T-cell (primary cell): ENCODE measurements around the gene SORBS1. TPM values are rescaled to one million over a fixed set of nuclear protein-coding genes. Genes with fewer than 3 reads are reported as not detected.

Source experiments
- ATAC-seq, 4 experiments: fragments of 200-7000 bp in 3 of 4; fragments of 150-1000 bp in 1 of 4; cut with Tn5 transposase; replicated peaks in 1 of 4; 1 replicate in 3 of 4; 2 replicates in 1 of 4; pipeline ENCODE4 v1.10.0; 2021; ENCODE audit warnings: moderate library complexity in 3 of 4, mild to moderate bottlenecking in 2 of 4, moderate number of reproducible peaks in 1 of 4
- CTCF ChIA-PET, 2 donors: fragments of 300-600 bp; sonication (Branson Sonifier 250); formaldehyde crosslinking; loops; one replicate each; lab custom pipeline; 2022; ENCODE audit warnings: antibody characterized with exemption in 2 of 2; lab: Charles Lee
- POLR2A ChIA-PET, 2 donors: fragments of 300-600 bp; sonication (Branson Sonifier 250); formaldehyde crosslinking; loops; one replicate each; lab custom pipeline; 2022; ENCODE audit warnings: antibody characterized with exemption in 2 of 2; lab: Charles Lee
- DNase-seq, 35 experiments: peaks; one replicate each; pipeline versions ENCODE4 v3.0.0 to v3.0.0-alpha.2; 2013 to 2023
- H3K27ac ChIP-seq: one replicate; pipeline ENCODE4 v1.5.1; 2013; ENCODE audit warnings: low read length
- H3K27me3 ChIP-seq, 2 experiments: replicated peaks in 1 of 2; 1 replicate in 1 of 2; 2 replicates in 1 of 2; pipeline versions ENCODE4 v1.6.1 to v1.7.0; 2013; ENCODE audit warnings: low read length in 1 of 2, mixed read lengths in 1 of 2; ENCODE audit not compliant: control insufficient read depth in 2 of 2, insufficient read depth in 2 of 2; ENCODE audit errors: extremely low read depth in 1 of 2
- H3K36me3 ChIP-seq, 2 donors: 1 replicate in 1 of 2; 2 replicates in 1 of 2; pipeline versions ENCODE4 v1.6.1 to v1.7.0; 2013; ENCODE audit warnings: low read length in 1 of 2; ENCODE audit not compliant: control insufficient read depth in 2 of 2, insufficient read depth in 1 of 2; ENCODE audit errors: extremely low read depth in 1 of 2
- H3K4me1 ChIP-seq, 2 experiments: 1 replicate in 1 of 2; 2 replicates in 1 of 2; pipeline versions ENCODE4 v1.6.1 to v1.7.0; 2013; ENCODE audit warnings: low read length in 2 of 2, mixed read lengths in 1 of 2; ENCODE audit not compliant: insufficient read depth in 2 of 2, control insufficient read depth in 1 of 2; ENCODE audit errors: extremely low read depth in 1 of 2
- H3K4me3 ChIP-seq, 2 donors: 1 replicate in 1 of 2; 2 replicates in 1 of 2; pipeline versions ENCODE4 v1.5.1 to v1.7.0; 2013; ENCODE audit warnings: mild to moderate bottlenecking in 2 of 2, low read length in 1 of 2, moderate library complexity in 1 of 2; ENCODE audit not compliant: control insufficient read depth in 1 of 2; ENCODE audit errors: extremely low read depth in 1 of 2
- H3K9me3 ChIP-seq: 2 replicates; pipeline ENCODE4 v1.7.0; 2013
- H3K27ac Mint-ChIP-seq, 2 donors: one replicate each; pipeline ENCODE4 v1.8.0; 2020 to 2021; ENCODE audit warnings: mild to moderate bottlenecking in 2 of 2, mixed read lengths in 2 of 2
- H3K27me3 Mint-ChIP-seq, 2 donors: one replicate each; pipeline ENCODE4 v1.8.0; 2021 to 2022; ENCODE audit warnings: mixed read lengths in 2 of 2
- H3K36me3 Mint-ChIP-seq: one replicate; pipeline ENCODE4 v1.8.0; 2021; ENCODE audit warnings: mixed read lengths
- H3K4me1 Mint-ChIP-seq, 3 donors: one replicate each; pipeline ENCODE4 v1.8.0; 2020 to 2022; ENCODE audit warnings: mixed read lengths in 3 of 3, mild to moderate bottlenecking in 1 of 3
- H3K4me3 Mint-ChIP-seq, 3 donors: one replicate each; pipeline ENCODE4 v1.8.0; 2020 to 2022; ENCODE audit warnings: mild to moderate bottlenecking in 3 of 3, mixed read lengths in 3 of 3, moderate library complexity in 3 of 3
- H3K9me3 Mint-ChIP-seq, 3 donors: one replicate each; pipeline ENCODE4 v1.8.0; 2020 to 2022; ENCODE audit warnings: mixed read lengths in 3 of 3
- WGBS: methylation state at CpG from one replicate; pipeline ENCODE4 v1.1.5; 2013; ENCODE audit warnings: missing lambda C conversion rate; ENCODE audit not compliant: insufficient coverage; 5-methylcytosine and 5-hydroxymethylcytosine counted together
- total RNA-seq, 35 experiments: library from RNA in 6 of 35; stranded (reverse) in 6 of 35; fragments of 120-200 nt in 1 of 35; gene quantifications; one replicate each; pipeline versions ENCODE4 v1.2.1 to v1.2.4 and lab custom pipeline; 2013 to 2026

The SORBS1 gene
- total RNA-seq, 5 donors from 2014 or later (not counting 1 experiment from before 2014, with no cell fraction given) = 0.98 to 2.4 (median 1.8) TPM

GRCh38 chr10:95561864-95562177 lies 650 bp upstream of the SORBS1 start:
- ATAC-seq = no peak
- ChIA-PET POLR2A (no interaction called here), CTCF (no interaction called here)
- Mint-ChIP-seq H3K9me3 (no peaks in the 10 kb centered on the region), H3K4me1 (peaks cover 9 to 14% (median 13%) of the 10 kb centered on the region in 3 donors), H3K36me3 (no peaks in the 10 kb centered on the region), H3K27me3 (peaks cover 0 to 7% of the 10 kb centered on the region in 2 donors), H3K4me3 (peak overlapping the region; percentile 79 to 98 (median 87)), H3K27ac (peak overlapping the region in 1 of 2 donors; percentile 39)
- Histone ChIP-seq H3K27ac (no peak overlapping the region), H3K36me3 (no peaks in the 10 kb centered on the region), H3K27me3 (peaks cover 0 to 4% of the 10 kb centered on the region in 2 experiments), H3K4me1 (peaks cover 3 to 16% of the 10 kb centered on the region in 2 experiments), H3K4me3 (peak overlapping the region in 1 of 2 donors; percentile 78), H3K9me3 (no peaks in the 10 kb centered on the region)
- DNase-seq = no peak
- WGBS = no CpG with 5 or more reads among the region's 7 CpGs

DNA sequence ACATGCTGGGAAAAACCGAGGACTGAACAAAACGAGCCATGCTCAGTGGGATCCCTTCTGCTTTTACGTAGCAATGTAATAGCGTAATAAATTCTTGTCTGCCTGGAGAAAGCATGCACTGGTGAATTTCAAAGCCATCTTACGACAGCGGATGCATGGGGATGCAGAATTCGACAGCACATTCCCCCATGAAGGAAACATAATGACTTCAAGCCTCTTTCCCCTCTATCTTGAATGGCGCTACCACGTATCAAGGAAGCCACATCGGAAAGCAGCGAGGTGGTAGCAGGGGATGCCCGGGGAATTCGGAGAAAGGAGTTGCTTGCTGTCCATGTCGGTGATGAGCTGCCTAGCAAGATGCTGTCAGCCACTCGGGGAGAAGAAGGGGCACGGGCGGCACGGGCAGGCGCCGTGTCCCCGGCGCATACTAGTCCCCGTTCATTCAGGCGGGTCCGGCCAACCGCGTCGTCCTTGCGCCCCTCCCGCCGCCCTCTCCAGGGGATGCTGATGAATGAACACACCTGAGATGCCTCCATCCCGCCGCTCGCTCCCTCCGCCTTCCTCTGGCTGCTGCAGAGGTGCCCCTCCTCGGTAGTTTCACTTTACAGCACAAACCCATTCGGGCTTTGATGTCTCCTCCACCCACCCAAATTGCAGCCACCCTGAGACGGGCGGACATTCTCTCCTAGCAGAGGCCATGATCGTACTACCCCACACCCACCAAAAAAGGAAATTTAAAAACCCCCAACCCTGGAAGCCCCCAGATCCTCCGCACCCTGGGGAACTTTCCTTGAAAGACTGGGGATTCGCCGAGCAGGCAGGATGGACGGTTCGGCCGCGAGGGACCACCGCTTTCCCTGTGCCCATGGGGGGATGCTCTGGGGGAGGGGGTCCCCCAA lies 644 bp downstream of the SORBS1 start:
- peak overlapping the region; percentile 96 to 99 (median 98) for H3K4me3 Mint-ChIP-seq
- H3K9me3 ChIP-seq = no peaks in the 10 kb centered on the region
- no peaks in the 10 kb centered on the region for H3K36me3 ChIP-seq
- H3K27ac Mint-ChIP-seq = peak overlapping the region; percentile 74 to 92
- DNase-seq (peak; percentile 6 to 62 (median 32)), ATAC-seq (peak; percentile 43 to 55 (median 50))
- no peaks in the 10 kb centered on the region for H3K36me3 Mint-ChIP-seq
- H3K27me3 ChIP-seq = peaks cover 0 to 4% of the 10 kb centered on the region in 2 experiments
- H3K4me1 ChIP-seq = peaks cover 3 to 16% of the 10 kb centered on the region in 2 experiments
- H3K27me3 Mint-ChIP-seq = peaks cover 0 to 7% of the 10 kb centered on the region in 2 donors
- WGBS = 9% methylated on average over 34 of the region's 48 CpGs
- CTCF ChIA-PET = interaction anchor here in 1 of 2 donors (0.9 kb wide), 1 partner anchor 272 kb away, joined by 3 read pairs; no protein-coding TSS in a partner anchor
- peaks cover 9 to 14% (median 13%) of the 10 kb centered on the region in 3 donors for H3K4me1 Mint-ChIP-seq
- no peak overlapping the region for H3K27ac ChIP-seq
- H3K4me3 ChIP-seq = peak overlapping the region; percentile 78 to 96
- POLR2A ChIA-PET = no interaction called here
- no peaks in the 10 kb centered on the region for H3K9me3 Mint-ChIP-seq

DNA sequence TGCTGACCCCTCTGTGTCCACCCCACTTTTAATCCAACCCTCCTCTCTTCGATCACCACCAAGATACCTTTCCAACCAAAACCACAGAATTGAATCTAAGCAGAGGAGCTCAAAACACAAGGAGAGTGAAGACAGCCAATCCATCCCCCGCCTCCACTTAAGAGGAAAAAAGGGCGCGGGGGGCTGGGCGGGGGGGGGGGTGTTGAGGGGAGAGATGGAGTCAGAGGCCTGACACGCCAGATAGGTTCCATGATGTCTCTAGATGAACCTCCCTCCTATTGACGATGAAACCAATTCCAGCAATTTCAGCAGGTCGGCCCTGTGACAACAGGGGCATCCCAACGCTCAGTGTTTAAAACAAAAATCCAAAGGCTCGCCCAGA lies 1.3 kb downstream of the SORBS1 start:
- DNase-seq = no peak
- 95% methylated on average over 3 of the region's 10 CpGs for WGBS
- Histone ChIP-seq H3K4me1 (peaks cover 3 to 16% of the 10 kb centered on the region in 2 experiments), H3K27ac (no peak overlapping the region), H3K9me3 (no peaks in the 10 kb centered on the region), H3K27me3 (peaks cover 0 to 4% of the 10 kb centered on the region in 2 experiments), H3K4me3 (no peak overlapping the region), H3K36me3 (no peaks in the 10 kb centered on the region)
- ChIA-PET CTCF (interaction anchor here in 1 of 2 donors (0.9 kb wide), 1 partner anchor 272 kb away, joined by 3 read pairs; no protein-coding TSS in a partner anchor), POLR2A (no interaction called here)
- Mint-ChIP-seq H3K36me3 (no peaks in the 10 kb centered on the region), H3K27me3 (peaks cover 0 to 7% of the 10 kb centered on the region in 2 donors), H3K27ac (peak overlapping the region in 1 of 2 donors; percentile 71), H3K4me3 (peak overlapping the region; percentile 96 to 99 (median 98)), H3K9me3 (no peaks in the 10 kb centered on the region), H3K4me1 (peaks cover 9 to 14% (median 13%) of the 10 kb centered on the region in 3 donors)
- no peak for ATAC-seq

DNA sequence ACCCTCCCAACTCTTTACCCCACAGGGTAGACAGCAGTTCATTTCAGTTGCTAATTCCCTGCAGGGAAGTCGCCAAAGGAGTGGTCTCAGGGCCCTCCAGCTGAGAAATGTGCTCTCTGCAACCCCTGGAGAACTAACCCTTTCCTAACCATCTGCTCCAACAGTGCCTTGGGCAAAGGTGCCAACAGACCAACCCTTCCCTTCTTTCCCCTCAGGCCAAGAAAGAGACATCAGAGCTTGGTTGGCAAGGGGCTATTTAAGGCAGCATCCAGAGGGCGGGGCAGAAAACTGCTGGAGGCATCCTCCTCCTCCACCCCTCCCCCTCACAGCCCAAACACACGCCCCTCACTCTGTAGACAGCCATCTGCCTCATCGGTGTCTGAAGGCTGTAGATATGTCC lies 1.7 kb downstream of the SORBS1 start:
- H3K4me1 Mint-ChIP-seq = peaks cover 9 to 14% (median 13%) of the 10 kb centered on the region in 3 donors
- Histone ChIP-seq H3K27ac (no peak overlapping the region), H3K27me3 (peaks cover 0 to 4% of the 10 kb centered on the region in 2 experiments), H3K4me3 (no peak overlapping the region), H3K36me3 (no peaks in the 10 kb centered on the region), H3K9me3 (no peaks in the 10 kb centered on the region), H3K4me1 (peaks cover 3 to 16% of the 10 kb centered on the region in 2 experiments)
- no peak for DNase-seq
- CTCF ChIA-PET = interaction anchor here in 1 of 2 donors (1.0 kb wide), 1 partner anchor 134 kb away, joined by 3 read pairs; the partner anchor contains the start of gene TCTN3
- no peaks in the 10 kb centered on the region for H3K36me3 Mint-ChIP-seq
- H3K9me3 Mint-ChIP-seq = no peaks in the 10 kb centered on the region
- 92% methylated on average over 4 of the region's 4 CpGs for WGBS
- peak overlapping the region; percentile 60 to 98 (median 78) for H3K4me3 Mint-ChIP-seq
- ATAC-seq = no peak
- POLR2A ChIA-PET = no interaction called here
- H3K27ac Mint-ChIP-seq = peak overlapping the region in 1 of 2 donors; percentile 71
- peaks cover 0 to 7% of the 10 kb centered on the region in 2 donors for H3K27me3 Mint-ChIP-seq

- DNase-seq (no peak), ATAC-seq (no peak)
- peaks cover 0 to 4% of the 10 kb centered on the region in 2 experiments for H3K27me3 ChIP-seq
- Mint-ChIP-seq H3K9me3 (no peaks in the 10 kb centered on the region), H3K4me3 (peak overlapping the region in 1 of 3 donors; percentile 98), H3K4me1 (peaks cover 9 to 14% (median 13%) of the 10 kb centered on the region in 3 donors), H3K27me3 (peaks cover 0 to 7% of the 10 kb centered on the region in 2 donors), H3K36me3 (no peaks in the 10 kb centered on the region), H3K27ac (no peak overlapping the region)
- ChIA-PET CTCF (interaction anchor here in 1 of 2 donors (1.0 kb wide), 1 partner anchor 135 kb away, joined by 3 read pairs; the partner anchor contains the start of gene TCTN3), POLR2A (no interaction called here)
- peaks cover 3 to 16% of the 10 kb centered on the region in 2 experiments for H3K4me1 ChIP-seq
- H3K9me3 ChIP-seq = no peaks in the 10 kb centered on the region
- no peak overlapping the region for H3K4me3 ChIP-seq
- H3K27ac ChIP-seq = no peak overlapping the region
- no peaks in the 10 kb centered on the region for H3K36me3 ChIP-seq
- no CpG with 5 or more reads among the region's 1 CpG for WGBS
Measured at GRCh38 chr10:95558593-95559320, 2.4 kb downstream of the SORBS1 start.
